ENCODE data around the gene ITGB1. TPM values are rescaled to one million over a fixed set of nuclear protein-coding genes. Genes with fewer than 3 reads are reported as not detected.
"Not testable (repeated sequence)": the region's sequence is repeated elsewhere in the genome, so short reads cannot be mapped to it uniquely, and the experiment has no call there.

Gene ITGB1
- polyA plus RNA-seq, 6 donors from 2014 or later, result 31.4 to 63.1 (median 39.9) TPM

DNA sequence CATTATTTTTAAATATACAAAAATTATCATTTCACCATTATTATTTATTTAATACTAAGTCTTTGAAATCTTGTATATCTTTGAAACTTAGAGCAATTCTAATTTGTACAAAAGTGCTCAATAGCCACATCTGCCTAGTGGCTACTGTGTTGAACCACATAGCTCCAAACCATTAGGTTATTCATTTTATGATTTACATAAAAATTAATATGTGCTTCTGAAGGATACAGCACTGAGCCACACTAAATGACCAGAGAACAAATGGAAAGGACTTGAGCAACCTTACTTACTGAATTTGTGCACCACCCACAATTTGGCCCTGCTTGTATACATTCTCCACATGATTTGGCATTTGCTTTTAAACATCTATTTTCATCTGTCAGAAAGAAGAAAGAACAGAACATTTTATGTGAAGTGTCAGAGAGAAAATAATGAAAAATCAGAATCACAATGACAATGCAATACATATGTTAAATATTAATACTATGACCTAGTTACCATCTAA, 25.8 kb downstream of the ITGB1 start:
- Mint-ChIP-seq H3K27ac (no peak overlapping the region), H3K36me3 (peaks cover 8 to 30% of the 10 kb centered on the region in 2 donors), H3K9me3 (no peaks in the 10 kb centered on the region), H3K27me3 (no peaks in the 10 kb centered on the region), H3K4me1 (peaks cover 0 to 3% (median 0%) of the 10 kb centered on the region in 3 donors), H3K4me3 (no peak overlapping the region)
- ATAC-seq (ENCODE audit: low read depth in 2 of 2) (no peak), DNase-seq (no peak)

- H3K4me1 Mint-ChIP-seq, result peaks cover 0 to 3% (median 0%) of the 10 kb centered on the region in 3 donors
- no peaks in the 10 kb centered on the region for H3K9me3 Mint-ChIP-seq
- no peak overlapping the region for H3K4me3 Mint-ChIP-seq
- H3K36me3 Mint-ChIP-seq, result peaks cover 14 to 37% of the 10 kb centered on the region in 2 donors
- peak overlapping the region in 1 of 6 donors; percentile 12 for H3K27ac Mint-ChIP-seq
- H3K27me3 Mint-ChIP-seq, result no peaks in the 10 kb centered on the region
- DNase-seq, result no peak
- no peak for ATAC-seq (ENCODE audit: low read depth in 2 of 2)
These were observed 26.4 kb downstream of the ITGB1 start for GRCh38 chr10:32931593-32931992.

GRCh38 chr10:32930036-32930435, 28.0 kb downstream of the ITGB1 start:
- Mint-ChIP-seq H3K27me3 (no peaks in the 10 kb centered on the region), H3K36me3 (peaks cover 23 to 36% of the 10 kb centered on the region in 2 donors), H3K9me3 (no peaks in the 10 kb centered on the region), H3K4me3 (no peak overlapping the region), H3K27ac (no peak overlapping the region), H3K4me1 (no peaks in the 10 kb centered on the region)
- DNase-seq, result no peak
- no peak for ATAC-seq (ENCODE audit: low read depth in 2 of 2)

DNA sequence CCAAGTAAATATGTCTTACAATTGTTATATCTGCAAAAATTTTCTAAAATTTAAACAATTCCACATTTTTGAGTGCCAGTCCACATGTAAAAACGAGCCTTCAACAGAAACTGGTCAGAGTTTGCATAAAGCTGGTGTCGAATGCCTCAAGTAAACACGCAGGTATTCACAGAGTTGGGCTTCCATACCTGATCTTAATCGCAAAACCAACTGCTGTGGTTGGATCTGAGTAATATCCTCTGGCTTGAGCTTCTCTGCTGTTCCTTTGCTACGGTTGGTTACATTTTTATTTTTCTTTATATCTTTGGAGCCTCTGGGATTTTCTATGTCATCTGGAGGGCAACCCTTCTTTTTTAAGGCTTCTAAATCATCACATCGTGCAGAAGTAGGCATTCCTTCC, 28.4 kb downstream of the ITGB1 start:
- H3K9me3 Mint-ChIP-seq, result no peaks in the 10 kb centered on the region
- no peak for ATAC-seq (ENCODE audit: low read depth in 2 of 2)
- no peak overlapping the region for H3K4me3 Mint-ChIP-seq
- H3K27me3 Mint-ChIP-seq, result no peaks in the 10 kb centered on the region
- DNase-seq, result no peak
- peaks cover 23 to 33% of the 10 kb centered on the region in 2 donors for H3K36me3 Mint-ChIP-seq
- H3K27ac Mint-ChIP-seq, result peak overlapping the region in 1 of 6 donors; percentile 44
- no peaks in the 10 kb centered on the region for H3K4me1 Mint-ChIP-seq

DNA sequence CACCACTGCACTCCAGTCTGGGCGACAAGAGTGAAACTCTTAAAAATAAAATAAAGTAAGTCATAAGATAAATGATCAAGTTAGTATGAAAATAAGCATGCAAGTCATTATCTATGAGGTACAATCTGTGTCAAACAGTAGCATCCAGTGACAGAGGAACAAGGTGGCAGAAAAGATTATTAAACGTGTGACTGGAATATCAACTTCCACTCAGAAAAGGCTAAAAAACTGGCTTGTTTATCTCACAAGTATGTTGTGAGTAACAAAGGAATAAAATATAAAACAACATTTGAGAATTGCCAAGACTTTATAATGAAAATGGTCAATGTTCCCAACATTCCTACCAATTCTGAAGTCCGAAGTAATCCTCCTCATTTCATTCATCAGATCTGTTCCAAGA, 30.3 kb downstream of the ITGB1 start:
- no peak for ATAC-seq (ENCODE audit: low read depth in 2 of 2)
- Mint-ChIP-seq H3K27ac (no peak overlapping the region), H3K36me3 (peaks cover 23 to 33% of the 10 kb centered on the region in 2 donors), H3K27me3 (no peaks in the 10 kb centered on the region), H3K4me1 (no peaks in the 10 kb centered on the region), H3K9me3 (no peaks in the 10 kb centered on the region), H3K4me3 (no peak overlapping the region)
- DNase-seq, result no peak

DNA sequence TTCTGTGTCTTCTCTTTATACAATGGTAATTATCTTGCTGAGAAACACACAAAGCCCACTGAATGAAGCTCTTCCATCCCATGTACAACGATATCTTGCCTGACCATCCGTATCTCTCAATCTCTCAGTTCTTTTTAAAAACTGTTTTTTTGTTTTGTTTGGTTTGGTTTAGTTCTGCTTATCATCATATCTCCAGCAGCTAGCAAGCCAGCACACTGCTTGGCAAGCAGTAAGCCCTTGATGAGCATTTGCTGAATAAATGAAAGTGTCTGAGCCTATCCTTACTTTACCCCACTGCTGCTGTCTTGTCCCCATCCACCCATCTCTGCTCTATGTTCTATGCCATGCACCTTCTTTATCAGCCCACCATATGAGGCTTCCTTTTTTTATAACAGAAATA, 34.2 kb downstream of the ITGB1 start:
- DNase-seq (no peak), ATAC-seq (ENCODE audit: low read depth in 2 of 2) (no peak)
- peak overlapping the region in 1 of 8 donors; percentile 66 for H3K4me3 Mint-ChIP-seq
- peaks cover 0 to 4% (median 0%) of the 10 kb centered on the region in 3 donors for H3K4me1 Mint-ChIP-seq
- peaks cover 33 to 48% of the 10 kb centered on the region in 2 donors for H3K36me3 Mint-ChIP-seq
- H3K27ac Mint-ChIP-seq, result peak overlapping the region in 3 of 6 donors; percentile 3 to 84 (median 82)
- H3K9me3 Mint-ChIP-seq, result no peaks in the 10 kb centered on the region
- no peaks in the 10 kb centered on the region for H3K27me3 Mint-ChIP-seq

DNA sequence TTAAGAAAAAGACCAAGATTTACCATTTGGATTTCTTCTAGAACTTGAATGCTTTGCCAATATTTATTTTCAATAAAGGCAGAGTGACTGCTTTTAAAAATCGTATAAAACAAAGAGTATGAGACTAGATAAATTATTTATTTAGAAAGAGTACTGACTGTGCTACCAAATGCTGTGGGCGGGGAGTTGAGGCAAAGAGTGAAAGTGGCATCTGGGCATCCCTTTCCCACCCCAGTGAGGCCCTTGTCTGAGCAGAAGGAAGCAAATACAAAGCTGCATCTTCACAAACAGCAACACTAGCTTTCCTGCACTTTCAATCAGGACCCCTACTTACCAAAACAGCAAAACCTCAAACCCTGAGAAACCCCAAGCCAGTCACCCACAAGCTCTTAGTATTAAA, 34.9 kb downstream of the ITGB1 start:
- Mint-ChIP-seq H3K4me3 (no peak overlapping the region), H3K27me3 (no peaks in the 10 kb centered on the region), H3K4me1 (peaks cover 0 to 4% (median 0%) of the 10 kb centered on the region in 3 donors), H3K36me3 (peaks cover 35 to 41% of the 10 kb centered on the region in 2 donors), H3K27ac (no peak overlapping the region), H3K9me3 (no peaks in the 10 kb centered on the region)
- DNase-seq (no peak), ATAC-seq (ENCODE audit: low read depth in 2 of 2) (no peak)

DNA sequence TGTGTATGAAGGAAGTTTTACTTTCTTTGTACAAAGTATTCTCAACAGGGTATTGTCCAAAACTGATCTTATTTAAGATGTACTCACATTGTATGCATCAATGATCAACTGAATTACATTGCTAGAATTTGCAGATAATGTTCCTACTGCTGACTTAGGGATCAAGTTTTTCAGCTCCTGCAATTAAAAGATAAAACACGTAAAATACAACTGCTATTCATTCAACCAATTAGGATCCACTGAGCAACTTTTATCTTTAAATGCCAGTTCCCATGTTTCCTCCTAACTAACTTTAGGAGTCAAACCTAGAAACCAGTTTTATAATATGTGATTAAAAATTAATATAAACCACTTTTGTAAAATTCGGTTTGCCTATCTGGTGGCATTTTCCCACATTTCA, 35.9 kb downstream of the ITGB1 start:
- DNase-seq (no peak), ATAC-seq (ENCODE audit: low read depth in 2 of 2) (no peak)
- no peaks in the 10 kb centered on the region for H3K27me3 Mint-ChIP-seq
- peaks cover 0 to 2% (median 0%) of the 10 kb centered on the region in 7 donors for H3K9me3 Mint-ChIP-seq
- H3K4me3 Mint-ChIP-seq, result no peak overlapping the region
- peaks cover 35 to 36% of the 10 kb centered on the region in 2 donors for H3K36me3 Mint-ChIP-seq
- no peak overlapping the region for H3K27ac Mint-ChIP-seq
- H3K4me1 Mint-ChIP-seq, result peaks cover 0 to 4% (median 0%) of the 10 kb centered on the region in 3 donors

DNA sequence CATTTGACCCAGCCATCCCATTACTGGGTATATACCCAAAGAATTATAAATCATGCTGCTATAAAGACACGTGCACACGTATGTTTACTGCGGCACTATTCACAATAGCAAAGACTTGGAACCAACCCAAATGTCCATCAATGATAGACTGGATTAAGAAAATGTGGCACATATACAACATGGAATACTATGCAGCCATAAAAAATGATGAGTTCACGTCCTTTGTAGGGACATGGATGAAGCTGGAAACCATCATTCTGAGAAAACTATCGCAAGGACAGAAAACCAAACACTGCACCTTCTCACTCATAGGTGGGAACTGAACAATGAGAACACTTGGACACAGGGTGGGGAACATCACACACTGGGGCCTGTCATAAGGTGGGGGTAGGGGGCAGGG, 40.2 kb downstream of the ITGB1 start:
- not testable (repeated sequence) for H3K4me1 Mint-ChIP-seq

DNA sequence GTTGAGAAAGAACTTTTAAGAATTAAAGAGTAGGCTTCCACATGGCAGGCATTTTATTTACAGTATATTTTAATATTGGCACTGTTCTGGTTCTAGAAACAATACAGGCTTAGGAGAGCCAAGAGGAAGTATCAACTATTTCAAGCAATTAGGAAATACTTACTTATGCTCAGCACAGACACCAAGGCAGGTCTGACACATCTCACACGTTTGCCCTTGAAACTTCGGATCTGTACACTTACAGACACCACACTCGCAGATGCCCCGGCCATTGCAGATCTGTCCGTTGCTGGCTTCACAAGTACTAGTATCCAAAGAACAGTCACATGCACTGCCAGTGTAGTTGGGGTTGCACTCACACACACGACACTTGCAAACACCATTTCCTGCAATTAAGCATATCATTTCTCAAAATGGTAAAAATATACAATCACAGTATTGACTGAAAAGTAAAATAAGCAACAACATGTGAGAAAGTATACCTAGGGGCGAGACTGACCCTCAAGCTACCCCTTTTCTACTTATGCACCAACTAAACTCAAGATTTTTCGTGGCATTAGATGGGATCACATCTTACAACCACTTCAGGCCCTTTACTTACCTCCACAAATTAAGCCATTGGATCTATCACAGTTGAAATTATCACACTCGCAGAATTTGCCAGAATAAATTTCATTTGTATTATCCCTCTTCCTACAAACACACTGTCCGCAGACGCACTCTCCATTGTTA, 46.6 kb downstream of the ITGB1 start:
- Mint-ChIP-seq H3K4me1 (peaks cover 0 to 4% (median 0%) of the 10 kb centered on the region in 3 donors), H3K27me3 (no peaks in the 10 kb centered on the region), H3K27ac (peak overlapping the region in 1 of 6 donors; percentile 53), H3K4me3 (no peak overlapping the region), H3K36me3 (peaks cover 39 to 47% of the 10 kb centered on the region in 2 donors), H3K9me3 (peaks cover 0 to 3% (median 0%) of the 10 kb centered on the region in 7 donors)
- DNase-seq (no peak), ATAC-seq (ENCODE audit: low read depth in 2 of 2) (no peak)

More for the DNA sequence above, 40.2 kb downstream of the ITGB1 start:
- not testable (repeated sequence) for H3K27me3 Mint-ChIP-seq; DNase-seq; H3K9me3 Mint-ChIP-seq; H3K27ac Mint-ChIP-seq; H3K4me3 Mint-ChIP-seq; ATAC-seq (ENCODE audit: low read depth in 2 of 2)
- H3K36me3 Mint-ChIP-seq, result peaks cover 45 to 46% of the 10 kb centered on the region in 2 donors

- not testable (repeated sequence) for H3K4me1 Mint-ChIP-seq; H3K27ac Mint-ChIP-seq; H3K9me3 Mint-ChIP-seq; H3K4me3 Mint-ChIP-seq; H3K27me3 Mint-ChIP-seq; DNase-seq; ATAC-seq (ENCODE audit: low read depth in 2 of 2)
- peaks cover 30 to 41% of the 10 kb centered on the region in 2 donors for H3K36me3 Mint-ChIP-seq
These were observed 48.1 kb downstream of the ITGB1 start for GRCh38 chr10:32909970-32910369.

GRCh38 chr10:32909456-32909855, 48.6 kb downstream of the ITGB1 start:
- Mint-ChIP-seq H3K4me1 (peaks cover 0 to 4% (median 0%) of the 10 kb centered on the region in 3 donors), H3K27ac (no peak overlapping the region), H3K36me3 (peaks cover 25 to 40% of the 10 kb centered on the region in 2 donors), H3K4me3 (no peak overlapping the region), H3K27me3 (no peaks in the 10 kb centered on the region), H3K9me3 (no peaks in the 10 kb centered on the region)
- ATAC-seq (ENCODE audit: low read depth in 2 of 2) (no peak), DNase-seq (no peak)

DNA sequence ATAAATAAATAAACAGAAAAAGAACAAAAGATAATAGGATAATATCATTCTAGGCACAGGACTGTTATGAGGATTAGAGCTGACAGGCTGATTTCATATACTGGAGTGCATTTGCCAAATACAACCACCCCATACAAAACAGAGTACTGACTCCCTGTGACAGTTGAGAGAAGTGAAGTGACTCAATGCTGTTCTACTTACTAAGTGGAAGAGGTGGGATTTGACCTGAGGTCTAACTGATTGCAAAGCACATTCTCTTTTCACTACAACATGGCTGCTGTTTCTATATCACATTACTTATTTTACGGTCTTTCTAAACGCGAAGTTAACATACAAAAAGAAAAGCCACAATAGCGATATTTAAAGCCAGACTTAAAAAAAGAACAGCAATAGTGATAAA, 51.4 kb downstream of the ITGB1 start:
- Mint-ChIP-seq H3K4me1 (no peaks in the 10 kb centered on the region), H3K27me3 (no peaks in the 10 kb centered on the region), H3K36me3 (peaks cover 3 to 28% of the 10 kb centered on the region in 2 donors), H3K27ac (peak overlapping the region in 1 of 6 donors; percentile 41), H3K4me3 (no peak overlapping the region), H3K9me3 (no peaks in the 10 kb centered on the region)
- ATAC-seq (ENCODE audit: low read depth in 2 of 2), result no peak
- no peak for DNase-seq

- ATAC-seq (ENCODE audit: low read depth in 2 of 2) (no peak), DNase-seq (no peak)
- no peak overlapping the region for H3K27ac Mint-ChIP-seq
- H3K27me3 Mint-ChIP-seq, result no peaks in the 10 kb centered on the region
- H3K9me3 Mint-ChIP-seq, result no peaks in the 10 kb centered on the region
- no peaks in the 10 kb centered on the region for H3K4me1 Mint-ChIP-seq
- no peak overlapping the region for H3K4me3 Mint-ChIP-seq
- H3K36me3 Mint-ChIP-seq, result peaks cover 0 to 23% of the 10 kb centered on the region in 2 donors
These were observed 52.6 kb downstream of the ITGB1 start for GRCh38 chr10:32905466-32905865.
